BJ (cell line): Measurements from ENCODE around the gene DUSP21. TPM values are rescaled to one million over a fixed set of nuclear protein-coding genes. Genes with fewer than 3 reads are reported as not detected.
"Not testable (repeated sequence)": the region's sequence is repeated elsewhere in the genome, so short reads cannot be mapped to it uniquely, and the experiment has no call there.

Source experiments
- CTCF ChIA-PET: fragments of 350-600 bp; formaldehyde crosslinking; extraction: SDS; loops from one replicate; lab custom pipeline; 2021; ENCODE audit warnings: antibody characterized with exemption, inconsistent platforms; lab: Yijun Ruan, JAX
- POLR2A ChIA-PET: fragments of 300-600 bp; sonication (Branson Sonifier 250); formaldehyde crosslinking; extraction: SDS; loops from one replicate; lab custom pipeline; 2021; ENCODE audit warnings: antibody characterized with exemption; lab: Charles Lee
- DNase-seq: peaks from one replicate; pipeline ENCODE4 v3.0.0-alpha.2; 2011; ENCODE audit warnings: low read depth
- H3K27me3 ChIP-seq: 2 replicates; pipeline ENCODE4 v1.6.0; 2011; ENCODE audit warnings: low read length; ENCODE audit not compliant: control insufficient read depth, insufficient read depth
- H3K36me3 ChIP-seq: 2 replicates; pipeline ENCODE4 v1.5.1; 2011; ENCODE audit warnings: low read length; ENCODE audit not compliant: control insufficient read depth, insufficient read depth
- H3K4me3 ChIP-seq: 2 replicates; pipeline ENCODE4 v1.5.1; 2011; ENCODE audit warnings: low read depth, mild to moderate bottlenecking, control low read depth, low read length
- polyA plus RNA-seq: library from polyadenylated mRNA; depleted of rRNA; stranded (reverse); fragments of >200 nt; gene quantifications from 2 replicates; pipeline ENCODE4 v1.2.3, GENCODE V29; 2011
- TF ChIP-seq, protein P1 (sequence below): IDR thresholded peaks from 2 replicates; pipeline ENCODE4 v1.5.1; 2011; ENCODE audit warnings: low read depth, mild to moderate bottlenecking, control low read depth, inconsistent platforms, low read length, moderate library complexity; ENCODE audit not compliant: insufficient read depth

DUSP21 gene
- polyA plus RNA-seq, 1 experiment: not detected

DNA sequence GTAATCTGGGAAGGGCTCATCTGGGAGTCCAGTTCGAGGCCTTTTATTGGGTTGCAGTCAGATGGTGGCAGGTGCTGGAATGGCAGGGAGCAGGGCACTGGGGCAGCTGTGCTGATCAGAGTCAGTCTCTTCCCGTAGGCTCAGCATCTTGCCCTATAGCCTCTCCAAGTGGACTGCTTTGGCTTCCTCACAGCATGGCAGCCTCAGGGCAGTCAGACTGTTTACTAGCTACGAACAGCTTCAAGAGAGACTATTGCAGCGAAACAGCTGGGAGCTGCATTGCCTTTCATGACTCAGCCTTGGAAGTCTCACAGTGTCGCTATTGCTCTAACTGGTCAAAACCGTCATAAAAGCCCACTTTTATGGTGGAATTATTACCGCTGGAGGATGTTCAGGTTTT, 26.8 kb upstream of the DUSP21 start:
- ChIA-PET POLR2A (no interaction called here), CTCF (no interaction called here)
- Histone ChIP-seq H3K36me3 (no peaks in the 10 kb centered on the region), H3K4me3 (no peak overlapping the region), H3K27me3 (no peaks in the 10 kb centered on the region)
- DNase-seq: no peak
- TF ChIP-seq, protein P1, sequence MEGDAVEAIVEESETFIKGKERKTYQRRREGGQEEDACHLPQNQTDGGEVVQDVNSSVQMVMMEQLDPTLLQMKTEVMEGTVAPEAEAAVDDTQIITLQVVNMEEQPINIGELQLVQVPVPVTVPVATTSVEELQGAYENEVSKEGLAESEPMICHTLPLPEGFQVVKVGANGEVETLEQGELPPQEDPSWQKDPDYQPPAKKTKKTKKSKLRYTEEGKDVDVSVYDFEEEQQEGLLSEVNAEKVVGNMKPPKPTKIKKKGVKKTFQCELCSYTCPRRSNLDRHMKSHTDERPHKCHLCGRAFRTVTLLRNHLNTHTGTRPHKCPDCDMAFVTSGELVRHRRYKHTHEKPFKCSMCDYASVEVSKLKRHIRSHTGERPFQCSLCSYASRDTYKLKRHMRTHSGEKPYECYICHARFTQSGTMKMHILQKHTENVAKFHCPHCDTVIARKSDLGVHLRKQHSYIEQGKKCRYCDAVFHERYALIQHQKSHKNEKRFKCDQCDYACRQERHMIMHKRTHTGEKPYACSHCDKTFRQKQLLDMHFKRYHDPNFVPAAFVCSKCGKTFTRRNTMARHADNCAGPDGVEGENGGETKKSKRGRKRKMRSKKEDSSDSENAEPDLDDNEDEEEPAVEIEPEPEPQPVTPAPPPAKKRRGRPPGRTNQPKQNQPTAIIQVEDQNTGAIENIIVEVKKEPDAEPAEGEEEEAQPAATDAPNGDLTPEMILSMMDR: no peak

DNA sequence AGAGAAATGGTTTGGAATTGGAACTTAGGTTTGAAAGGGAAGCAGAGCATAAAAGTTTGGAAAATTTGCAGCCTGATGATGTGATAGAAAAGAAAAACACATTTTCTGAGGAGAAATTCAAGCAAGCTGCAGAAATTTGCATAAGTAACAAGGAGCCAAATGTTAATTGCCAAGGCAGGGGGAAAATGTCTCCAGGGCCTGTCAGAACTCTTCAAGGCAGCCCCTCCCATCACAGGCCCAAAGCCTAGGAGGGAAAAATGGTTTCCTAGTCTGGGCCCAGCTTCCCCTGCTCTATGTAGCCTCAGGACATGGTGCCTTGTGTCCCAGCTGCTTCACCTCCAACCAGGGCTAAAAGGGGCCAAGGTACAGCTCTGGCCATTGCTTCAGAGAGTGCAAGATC, 21.2 kb upstream of the DUSP21 start:
- POLR2A ChIA-PET: no interaction called here
- TF ChIP-seq, protein P1: no peak

DNA sequence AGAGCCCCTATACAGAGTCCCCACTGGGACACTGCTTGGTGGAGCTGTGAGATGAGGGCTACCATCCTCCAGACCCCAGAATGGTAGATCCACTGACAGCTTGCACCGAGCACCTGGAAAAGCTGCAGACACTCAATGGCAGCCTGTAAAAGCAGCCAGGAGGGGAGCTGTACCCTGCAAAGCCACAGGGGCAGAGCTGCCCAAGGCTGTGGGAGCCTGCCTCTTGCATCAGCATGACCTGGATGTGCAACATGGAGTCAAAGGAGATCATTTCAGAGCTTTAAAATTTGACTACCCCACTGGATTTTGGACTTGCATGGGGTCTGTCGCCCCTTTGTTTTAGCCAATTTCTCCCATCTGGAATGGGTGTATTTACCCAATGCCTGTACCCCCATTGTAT, 20.6 kb upstream of the DUSP21 start:
- CTCF ChIA-PET, H3K4me3 ChIP-seq, DNase-seq, POLR2A ChIA-PET, H3K27me3 ChIP-seq, H3K36me3 ChIP-seq: not testable (repeated sequence)

More for the DNA sequence above, 21.2 kb upstream of the DUSP21 start:
- no peak for DNase-seq
- Histone ChIP-seq H3K36me3 (no peaks in the 10 kb centered on the region), H3K27me3 (no peaks in the 10 kb centered on the region), H3K4me3 (no peak overlapping the region)
- CTCF ChIA-PET: no interaction called here

DNA sequence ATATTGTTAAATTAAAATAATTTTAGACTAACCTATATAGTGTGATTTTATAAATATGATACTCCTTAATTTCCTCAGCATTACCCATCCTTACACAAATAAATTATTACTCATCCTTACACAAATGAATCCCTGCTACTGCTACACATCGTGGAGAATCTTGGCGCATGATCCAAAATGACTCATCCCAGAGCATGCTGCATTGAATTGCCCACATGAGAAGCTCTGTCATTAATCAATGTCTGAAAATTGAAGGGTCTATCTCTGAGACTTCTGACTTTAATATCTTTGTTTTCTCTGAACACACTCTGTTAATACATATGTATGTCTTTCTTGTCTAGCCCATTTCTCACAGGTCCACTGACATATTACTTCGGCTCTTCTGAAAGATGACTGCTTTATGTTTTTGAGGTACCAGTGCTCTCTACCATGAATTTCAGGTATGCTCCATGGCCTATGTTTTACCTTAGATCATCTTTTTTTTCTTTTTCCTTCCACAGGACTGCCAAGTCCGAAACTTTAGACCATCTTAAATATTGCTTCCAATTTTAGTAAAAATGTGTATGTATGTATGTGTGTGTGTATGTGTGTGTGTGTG, 15.7 kb upstream of the DUSP21 start:
- CTCF ChIA-PET: no interaction called here
- TF ChIP-seq, protein P1: no peak
- DNase-seq: peak; percentile 28
- Histone ChIP-seq H3K4me3 (no peak overlapping the region), H3K27me3 (no peaks in the 10 kb centered on the region), H3K36me3 (no peaks in the 10 kb centered on the region)
- POLR2A ChIA-PET: no interaction called here

DNA sequence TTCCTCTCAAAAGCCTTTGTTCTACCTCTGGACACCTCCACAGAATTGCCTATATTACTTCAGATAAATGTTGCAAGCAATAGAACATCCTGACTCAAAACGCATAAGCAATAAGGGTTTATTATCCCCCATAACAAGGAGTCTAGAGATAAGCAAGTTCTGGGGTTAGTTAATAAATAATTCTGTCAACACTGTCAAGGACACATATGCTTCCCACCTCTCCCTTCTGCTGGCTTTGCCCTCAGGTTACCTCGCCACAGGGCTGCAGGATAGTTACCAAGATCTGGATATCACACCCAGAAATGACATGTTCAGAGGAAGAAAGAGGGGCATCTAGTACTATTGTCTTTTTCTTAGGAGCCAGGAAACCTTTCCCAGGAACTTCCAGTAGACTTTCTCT, 14.0 kb upstream of the DUSP21 start:
- CTCF ChIA-PET: no interaction called here
- POLR2A ChIA-PET: no interaction called here
- TF ChIP-seq, protein P1: no peak
- H3K36me3 ChIP-seq: no peaks in the 10 kb centered on the region
- no peaks in the 10 kb centered on the region for H3K27me3 ChIP-seq
- DNase-seq: no peak
- H3K4me3 ChIP-seq: no peak overlapping the region
